MM.1S (cell line): ENCODE measurements around the gene POLG.

Source experiments
- DNase-seq: peaks from one replicate; pipeline ENCODE4 v3.0.0-alpha.2; 2015
- H2AFZ ChIP-seq: fragments of 300-600 bp; sonication (generic); 2 replicates; pipeline ENCODE4 v1.6.0; 2016; ENCODE audit warnings: antibody characterized with exemption, low read length
- H3F3A ChIP-seq: fragments of 300-600 bp; sonication (generic); 2 replicates; pipeline ENCODE4 v1.6.1; 2016; ENCODE audit warnings: mild to moderate bottlenecking, antibody characterized with exemption, low read length, moderate library complexity, mixed read lengths; ENCODE audit not compliant: insufficient read depth
- H3K27ac ChIP-seq: fragments of 300-600 bp; sonication (generic); 2 replicates; pipeline ENCODE4 v1.5.1; 2016; ENCODE audit warnings: mild to moderate bottlenecking, low read length
- H3K27me3 ChIP-seq: fragments of 300-600 bp; sonication (generic); replicated peaks from 2 replicates; pipeline ENCODE4 v1.6.0; 2016; ENCODE audit warnings: low read length; ENCODE audit not compliant: insufficient read depth
- H3K36me3 ChIP-seq: fragments of 300-600 bp; sonication (generic); replicated peaks from 2 replicates; pipeline ENCODE4 v1.6.1; 2016; ENCODE audit warnings: mild to moderate bottlenecking, low read length, mixed read lengths; ENCODE audit not compliant: insufficient read depth
- H3K4me1 ChIP-seq: fragments of 300-600 bp; sonication (generic); 2 replicates; pipeline ENCODE4 v1.6.1; 2016; ENCODE audit warnings: low read length, mixed read lengths
- H3K4me2 ChIP-seq: fragments of 300-600 bp; sonication (generic); 2 replicates; pipeline ENCODE4 v1.6.0; 2016; ENCODE audit warnings: low read depth, low read length
- H3K4me3 ChIP-seq: fragments of 300-600 bp; sonication (generic); 2 replicates; pipeline ENCODE4 v1.5.1; 2016; ENCODE audit warnings: low read length, mixed read lengths
- H3K79me2 ChIP-seq: fragments of 300-600 bp; sonication (generic); 2 replicates; pipeline ENCODE4 v1.6.1; 2016; ENCODE audit warnings: mixed run types, low read length, mixed read lengths
- H3K9ac ChIP-seq: fragments of 300-600 bp; sonication (generic); 2 replicates; pipeline ENCODE4 v1.6.1; 2016; ENCODE audit warnings: low read length, mixed read lengths
- H3K9me2 ChIP-seq: fragments of 300-600 bp; sonication (generic); replicated peaks from 2 replicates; pipeline ENCODE4 v1.6.1; 2016; ENCODE audit warnings: mild to moderate bottlenecking, low read length, mixed read lengths; ENCODE audit not compliant: insufficient read depth
- H3K9me3 ChIP-seq: fragments of 300-600 bp; sonication (generic); replicated peaks from 2 replicates; pipeline ENCODE4 v1.6.1; 2016; ENCODE audit warnings: mild to moderate bottlenecking, low read length, mixed read lengths; ENCODE audit not compliant: insufficient read depth
- H4K20me1 ChIP-seq: fragments of 300-600 bp; sonication (generic); 2 replicates; pipeline ENCODE4 v1.6.1; 2016; ENCODE audit warnings: mild to moderate bottlenecking, low read length, moderate library complexity, mixed read lengths; ENCODE audit not compliant: insufficient read depth
- EZH2 ChIP-seq: fragments of 300-600 bp; sonication (generic); optimal IDR thresholded peaks from 2 replicates; pipeline ENCODE3; 2017; ENCODE audit warnings: low read depth, mild to moderate bottlenecking, antibody characterized with exemption, low read length, mixed read lengths
- EZH2phosphoT487 ChIP-seq: fragments of 300-600 bp; sonication (generic); IDR thresholded peaks from 2 replicates; pipeline ENCODE4 v1.6.1; 2018; ENCODE audit warnings: antibody characterized with exemption, low read length
- TF ChIP-seq, protein P1 (sequence below): fragments of 300-600 bp; sonication (generic); IDR thresholded peaks from 2 replicates; pipeline ENCODE4 v1.5.1; 2016; ENCODE audit warnings: antibody characterized with exemption, low read length, mixed read lengths

POLG gene

GRCh38 chr15:89317186-89317720, 17.4 kb downstream of the POLG start:
- 0 out of 2 replicates have a peak, but pooled peaks cover 11% of the 10 kb centered on the region for H3F3A ChIP-seq
- H3K9ac ChIP-seq = no peak overlapping the region
- no peak overlapping the region for H2AFZ ChIP-seq
- H3K27ac ChIP-seq = no peak overlapping the region
- DNase-seq = no peak
- H3K4me2 ChIP-seq = no peak overlapping the region
- H3K9me3 ChIP-seq = no peaks in the 10 kb centered on the region
- peaks cover 16% of the 10 kb centered on the region for H3K36me3 ChIP-seq
- peaks cover 29% of the 10 kb centered on the region for H3K79me2 ChIP-seq
- peaks cover 2% of the 10 kb centered on the region; the same call in 1 of the 2 replicates for H4K20me1 ChIP-seq
- no peak overlapping the region for H3K4me3 ChIP-seq
- TF ChIP-seq, protein P1, sequence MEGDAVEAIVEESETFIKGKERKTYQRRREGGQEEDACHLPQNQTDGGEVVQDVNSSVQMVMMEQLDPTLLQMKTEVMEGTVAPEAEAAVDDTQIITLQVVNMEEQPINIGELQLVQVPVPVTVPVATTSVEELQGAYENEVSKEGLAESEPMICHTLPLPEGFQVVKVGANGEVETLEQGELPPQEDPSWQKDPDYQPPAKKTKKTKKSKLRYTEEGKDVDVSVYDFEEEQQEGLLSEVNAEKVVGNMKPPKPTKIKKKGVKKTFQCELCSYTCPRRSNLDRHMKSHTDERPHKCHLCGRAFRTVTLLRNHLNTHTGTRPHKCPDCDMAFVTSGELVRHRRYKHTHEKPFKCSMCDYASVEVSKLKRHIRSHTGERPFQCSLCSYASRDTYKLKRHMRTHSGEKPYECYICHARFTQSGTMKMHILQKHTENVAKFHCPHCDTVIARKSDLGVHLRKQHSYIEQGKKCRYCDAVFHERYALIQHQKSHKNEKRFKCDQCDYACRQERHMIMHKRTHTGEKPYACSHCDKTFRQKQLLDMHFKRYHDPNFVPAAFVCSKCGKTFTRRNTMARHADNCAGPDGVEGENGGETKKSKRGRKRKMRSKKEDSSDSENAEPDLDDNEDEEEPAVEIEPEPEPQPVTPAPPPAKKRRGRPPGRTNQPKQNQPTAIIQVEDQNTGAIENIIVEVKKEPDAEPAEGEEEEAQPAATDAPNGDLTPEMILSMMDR = no peak
- TF ChIP-seq EZH2 (no peak), EZH2phosphoT487 (no peak)
- H3K4me1 ChIP-seq = no peaks in the 10 kb centered on the region
- no peaks in the 10 kb centered on the region for H3K9me2 ChIP-seq
- H3K27me3 ChIP-seq = no peaks in the 10 kb centered on the region

DNA sequence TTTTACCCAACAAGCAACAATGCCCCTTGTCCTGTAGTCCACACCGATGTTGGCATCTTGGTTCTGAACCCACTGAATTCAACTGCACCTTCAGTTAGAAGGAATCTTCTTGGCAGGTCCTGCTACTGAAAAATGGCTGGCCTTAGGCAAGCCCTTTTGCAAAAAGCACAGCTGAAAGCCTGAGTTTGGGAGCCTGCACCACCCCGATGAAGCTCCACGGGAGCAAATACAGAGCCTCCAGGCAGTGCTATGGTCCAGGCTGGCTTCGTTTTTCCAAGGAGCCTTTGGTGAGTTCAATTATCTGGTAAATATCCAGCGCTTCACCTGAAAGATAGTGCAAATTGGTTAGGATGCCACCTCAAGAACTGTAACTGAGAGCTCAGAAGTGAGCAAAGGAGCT, 18.1 kb downstream of the POLG start:
- Histone ChIP-seq H3K9me2 (no peaks in the 10 kb centered on the region), H3F3A (0 out of 2 replicates have a peak, but pooled peaks cover 11% of the 10 kb centered on the region), H2AFZ (no peak overlapping the region), H3K9me3 (no peaks in the 10 kb centered on the region), H3K4me3 (no peak overlapping the region), H3K27me3 (no peaks in the 10 kb centered on the region), H3K4me1 (no peaks in the 10 kb centered on the region), H3K9ac (no peak overlapping the region), H3K4me2 (no peak overlapping the region), H4K20me1 (peaks cover 2% of the 10 kb centered on the region; the same call in 1 of the 2 replicates), H3K79me2 (peaks cover 24% of the 10 kb centered on the region; the same call in 1 of the 2 replicates), H3K27ac (no peak overlapping the region), H3K36me3 (peaks cover 16% of the 10 kb centered on the region; the same call in 1 of the 2 replicates)
- DNase-seq = no peak
- TF ChIP-seq EZH2phosphoT487 (no peak), EZH2 (no peak)
- TF ChIP-seq, protein P1 = no peak

GRCh38 chr15:89315375-89315929, 19.2 kb downstream of the POLG start:
- Histone ChIP-seq H3K4me2 (no peak overlapping the region), H3K9me2 (no peaks in the 10 kb centered on the region), H4K20me1 (peaks cover 2% of the 10 kb centered on the region; the same call in 1 of the 2 replicates), H3K36me3 (peaks cover 14% of the 10 kb centered on the region; the same call in 1 of the 2 replicates), H3K9me3 (no peaks in the 10 kb centered on the region), H3K4me3 (no peak overlapping the region), H3K27me3 (no peaks in the 10 kb centered on the region), H3K27ac (no peak overlapping the region), H2AFZ (no peak overlapping the region), H3K79me2 (peaks cover 13% of the 10 kb centered on the region; the same call in 1 of the 2 replicates), H3F3A (0 out of 2 replicates have a peak, but pooled peaks cover 11% of the 10 kb centered on the region), H3K9ac (no peak overlapping the region), H3K4me1 (no peaks in the 10 kb centered on the region)
- TF ChIP-seq, protein P1 = no peak
- no peak for TF ChIP-seq EZH2phosphoT487
- no peak for DNase-seq
